ENCODE measurements around the gene COPS8.
A peak's percentile ranks its signal among the peaks of the same experiment; 100 is the strongest.

The COPS8 gene

DNA sequence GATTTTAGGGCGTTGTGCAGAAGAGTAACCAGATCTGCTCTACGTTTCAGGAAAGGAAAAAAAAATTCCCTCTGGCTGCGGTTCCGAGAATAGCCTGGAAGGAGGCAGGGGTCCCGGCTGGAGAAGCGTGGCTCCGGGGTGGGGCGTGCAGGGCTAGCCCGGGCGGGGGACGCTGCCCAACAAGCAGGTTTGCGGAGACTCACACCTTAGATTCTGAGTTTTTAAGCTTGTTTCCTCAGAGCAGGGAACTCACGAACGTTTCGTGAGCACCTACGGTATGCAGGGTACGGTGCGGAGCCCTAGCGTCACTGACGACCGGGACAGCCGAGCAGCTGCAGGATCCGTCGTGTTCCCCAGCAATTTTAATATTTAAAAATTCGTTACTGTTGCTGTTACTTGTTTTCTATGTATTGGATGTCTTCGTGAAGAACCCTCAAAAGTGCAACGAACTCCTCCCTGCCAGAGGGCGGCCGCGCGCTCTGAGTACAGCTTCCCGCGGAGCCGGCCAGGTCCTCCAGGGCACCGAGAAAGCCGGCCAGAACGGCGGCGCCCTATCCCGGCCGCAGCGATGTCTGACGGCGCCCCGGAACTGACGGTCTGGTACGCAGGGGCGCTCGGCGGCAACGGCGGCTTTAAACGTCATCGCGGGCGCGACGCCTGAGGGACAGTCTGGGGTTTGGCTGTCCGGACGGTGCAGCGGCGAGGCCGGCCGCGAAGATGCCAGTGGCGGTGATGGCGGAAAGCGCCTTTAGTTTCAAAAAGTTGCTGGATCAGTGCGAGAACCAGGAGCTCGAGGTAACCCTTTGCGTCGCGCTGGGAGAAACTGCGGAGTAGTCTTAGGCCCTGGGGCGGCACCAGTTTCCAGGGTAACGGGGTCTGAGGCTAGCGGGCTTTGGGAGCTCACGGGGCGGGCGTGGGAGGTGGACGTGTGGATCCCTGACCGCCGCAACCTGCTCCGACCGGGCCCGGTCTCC is at the start of gene COPS8:
COPS8 (plus strand) TSS at position 642 of the 974 bp plus-strand sequence; CDS start at position 718, 76 bp downstream.
- Histone ChIP-seq H3K27ac (ENCODE audit: low read length) (peak within 1 kb of the TSS; percentile 80), H3K27me3 (ENCODE audit: control insufficient read depth in 1 of 2, insufficient read depth in 2 of 2, low read length in 2 of 2) (no peaks in the 10 kb centered on the region), H3K36me3 (ENCODE audit: control insufficient read depth in 2 of 2, insufficient read depth in 2 of 2, low read length in 2 of 2) (peaks cover 3 to 8% of the 10 kb centered on the region in 2 donors), H3K4me1 (ENCODE audit: control insufficient read depth, insufficient read depth, low read length) (no peaks in the 10 kb centered on the region), H3K9ac (ENCODE audit: low read length in 2 of 2) (peak within 1 kb of the TSS; percentile 88 to 94), H3K4me3 (ENCODE audit: low read length in 2 of 2) (peak within 1 kb of the TSS; percentile 84 to 94), H3K9me3 (ENCODE audit: control insufficient read depth in 2 of 2, low read length in 2 of 2) (no peaks in the 10 kb centered on the region)

GRCh38 chr2:237039301-237040031 is 46.2 kb upstream of the COPS8 start:
- Histone ChIP-seq H3K36me3 (ENCODE audit: control insufficient read depth in 2 of 2, insufficient read depth in 2 of 2, low read length in 2 of 2) (no peaks in the 10 kb centered on the region), H3K4me1 (ENCODE audit: control insufficient read depth, insufficient read depth, low read length) (no peaks in the 10 kb centered on the region), H3K9ac (ENCODE audit: low read length in 2 of 2) (no peak overlapping the region), H3K27ac (ENCODE audit: low read length) (no peak overlapping the region), H3K27me3 (ENCODE audit: control insufficient read depth in 1 of 2, insufficient read depth in 2 of 2, low read length in 2 of 2) (no peaks in the 10 kb centered on the region), H3K9me3 (ENCODE audit: control insufficient read depth in 2 of 2, low read length in 2 of 2) (no peaks in the 10 kb centered on the region), H3K4me3 (ENCODE audit: low read length in 2 of 2) (no peak overlapping the region)

DNA sequence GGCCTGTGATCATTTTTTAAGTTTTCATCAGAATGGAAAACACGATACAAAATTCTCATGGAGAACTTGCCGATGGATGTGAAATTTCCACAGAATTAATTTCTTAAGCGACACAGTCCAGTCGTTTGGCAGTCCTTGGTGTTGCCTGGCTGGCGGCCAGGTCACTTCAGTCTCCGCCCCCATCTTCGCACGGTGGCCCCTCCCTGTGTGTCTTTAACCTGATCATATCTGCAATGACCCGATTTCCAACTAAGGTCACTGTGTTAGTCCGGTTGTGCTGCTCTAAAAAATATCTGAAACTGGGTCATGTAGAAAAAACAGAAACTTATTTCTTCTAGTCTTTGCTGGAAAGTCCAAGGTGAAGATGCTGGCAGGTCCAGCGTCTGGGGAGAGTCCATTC is 44.5 kb upstream of the COPS8 start:
- H3K9me3 ChIP-seq (ENCODE audit: control insufficient read depth in 2 of 2, low read length in 2 of 2): no peaks in the 10 kb centered on the region
- H3K36me3 ChIP-seq (ENCODE audit: control insufficient read depth in 2 of 2, insufficient read depth in 2 of 2, low read length in 2 of 2): no peaks in the 10 kb centered on the region
- H3K27me3 ChIP-seq (ENCODE audit: control insufficient read depth in 1 of 2, insufficient read depth in 2 of 2, low read length in 2 of 2): no peaks in the 10 kb centered on the region
- H3K4me3 ChIP-seq (ENCODE audit: low read length in 2 of 2): no peak overlapping the region
- no peak overlapping the region for H3K27ac ChIP-seq (ENCODE audit: low read length)
- no peak overlapping the region for H3K9ac ChIP-seq (ENCODE audit: low read length in 2 of 2)
- no peaks in the 10 kb centered on the region for H3K4me1 ChIP-seq (ENCODE audit: control insufficient read depth, insufficient read depth, low read length)

DNA sequence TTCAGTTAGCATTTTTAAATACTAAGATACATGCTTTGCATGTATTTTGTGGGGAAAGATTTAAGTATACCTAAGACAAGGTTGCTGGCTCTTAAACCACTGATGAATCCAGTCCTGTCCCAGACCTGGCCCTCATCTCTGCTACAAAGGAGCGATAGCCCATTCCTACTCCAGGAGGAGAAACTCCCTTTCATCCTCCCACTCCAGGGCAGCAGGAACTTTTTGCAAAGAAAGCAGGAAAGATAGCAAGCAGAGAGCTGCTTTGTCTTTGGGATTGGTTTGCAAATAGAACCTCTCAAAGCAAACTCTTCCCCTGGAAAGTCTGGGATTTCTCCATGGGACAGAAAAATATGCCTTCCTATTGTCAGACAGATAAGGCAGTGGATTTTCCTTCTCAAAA is 43.6 kb upstream of the COPS8 start:
- H3K36me3 ChIP-seq (ENCODE audit: control insufficient read depth in 2 of 2, insufficient read depth in 2 of 2, low read length in 2 of 2): no peaks in the 10 kb centered on the region
- no peak overlapping the region for H3K27ac ChIP-seq (ENCODE audit: low read length)
- no peaks in the 10 kb centered on the region for H3K9me3 ChIP-seq (ENCODE audit: control insufficient read depth in 2 of 2, low read length in 2 of 2)
- H3K27me3 ChIP-seq (ENCODE audit: control insufficient read depth in 1 of 2, insufficient read depth in 2 of 2, low read length in 2 of 2): no peaks in the 10 kb centered on the region
- no peak overlapping the region for H3K9ac ChIP-seq (ENCODE audit: low read length in 2 of 2)
- no peaks in the 10 kb centered on the region for H3K4me1 ChIP-seq (ENCODE audit: control insufficient read depth, insufficient read depth, low read length)
- H3K4me3 ChIP-seq (ENCODE audit: low read length in 2 of 2): no peak overlapping the region

DNA sequence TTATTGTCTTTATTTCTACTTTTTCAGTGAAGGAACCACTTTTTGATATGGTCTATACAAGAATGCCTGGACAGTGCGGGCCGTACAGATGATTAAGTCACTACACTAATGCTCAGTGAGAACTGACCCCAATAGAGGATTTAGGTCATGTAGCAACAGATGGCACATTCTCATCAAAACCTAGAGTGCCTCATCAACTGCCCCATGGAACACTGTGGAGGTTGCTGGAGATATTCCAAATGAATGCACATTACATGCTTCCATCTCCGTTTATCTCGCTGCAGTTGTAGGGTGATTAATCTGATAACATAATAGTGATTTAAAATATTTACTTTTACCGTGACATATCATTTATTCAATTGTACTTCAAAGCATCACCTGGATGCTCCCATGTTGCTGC is 41.8 kb upstream of the COPS8 start:
- Histone ChIP-seq H3K27me3 (ENCODE audit: control insufficient read depth in 1 of 2, insufficient read depth in 2 of 2, low read length in 2 of 2) (no peaks in the 10 kb centered on the region), H3K9me3 (ENCODE audit: control insufficient read depth in 2 of 2, low read length in 2 of 2) (no peaks in the 10 kb centered on the region), H3K4me3 (ENCODE audit: low read length in 2 of 2) (no peak overlapping the region), H3K4me1 (ENCODE audit: control insufficient read depth, insufficient read depth, low read length) (no peaks in the 10 kb centered on the region), H3K27ac (ENCODE audit: low read length) (no peak overlapping the region), H3K36me3 (ENCODE audit: control insufficient read depth in 2 of 2, insufficient read depth in 2 of 2, low read length in 2 of 2) (no peaks in the 10 kb centered on the region), H3K9ac (ENCODE audit: low read length in 2 of 2) (no peak overlapping the region)

DNA sequence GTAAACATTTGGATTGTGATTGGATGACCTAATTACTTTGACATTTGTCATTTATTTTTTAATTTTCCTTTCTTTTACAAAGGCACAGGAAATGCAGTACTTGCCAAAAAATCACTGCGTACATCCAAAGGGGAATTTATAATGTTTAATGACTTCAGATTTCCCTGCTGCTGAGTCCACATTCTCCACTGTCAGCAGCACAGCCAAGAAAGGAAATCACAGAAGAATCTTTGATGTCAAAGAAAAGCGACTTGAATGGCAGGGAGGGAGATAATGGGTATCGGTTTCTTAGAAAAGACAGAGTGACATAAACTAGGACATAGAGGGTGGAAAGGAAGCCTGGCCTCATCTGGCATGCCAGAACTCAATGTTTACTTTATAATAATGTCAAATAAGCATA is 41.4 kb upstream of the COPS8 start:
- H3K4me1 ChIP-seq (ENCODE audit: control insufficient read depth, insufficient read depth, low read length): no peaks in the 10 kb centered on the region
- no peaks in the 10 kb centered on the region for H3K27me3 ChIP-seq (ENCODE audit: control insufficient read depth in 1 of 2, insufficient read depth in 2 of 2, low read length in 2 of 2)
- H3K9me3 ChIP-seq (ENCODE audit: control insufficient read depth in 2 of 2, low read length in 2 of 2): no peaks in the 10 kb centered on the region
- no peaks in the 10 kb centered on the region for H3K36me3 ChIP-seq (ENCODE audit: control insufficient read depth in 2 of 2, insufficient read depth in 2 of 2, low read length in 2 of 2)
- H3K27ac ChIP-seq (ENCODE audit: low read length): no peak overlapping the region
- no peak overlapping the region for H3K4me3 ChIP-seq (ENCODE audit: low read length in 2 of 2)
- H3K9ac ChIP-seq (ENCODE audit: low read length in 2 of 2): no peak overlapping the region

- no peak overlapping the region for H3K27ac ChIP-seq (ENCODE audit: low read length)
- no peak overlapping the region for H3K4me3 ChIP-seq (ENCODE audit: low read length in 2 of 2)
- no peaks in the 10 kb centered on the region for H3K27me3 ChIP-seq (ENCODE audit: control insufficient read depth in 1 of 2, insufficient read depth in 2 of 2, low read length in 2 of 2)
- no peaks in the 10 kb centered on the region for H3K36me3 ChIP-seq (ENCODE audit: control insufficient read depth in 2 of 2, insufficient read depth in 2 of 2, low read length in 2 of 2)
- H3K4me1 ChIP-seq (ENCODE audit: control insufficient read depth, insufficient read depth, low read length): no peaks in the 10 kb centered on the region
- no peak overlapping the region for H3K9ac ChIP-seq (ENCODE audit: low read length in 2 of 2)
- H3K9me3 ChIP-seq (ENCODE audit: control insufficient read depth in 2 of 2, low read length in 2 of 2): peaks cover 0 to 3% of the 10 kb centered on the region in 2 donors
Observed at GRCh38 chr2:237045449-237045848, 40.2 kb upstream of the COPS8 start.

DNA sequence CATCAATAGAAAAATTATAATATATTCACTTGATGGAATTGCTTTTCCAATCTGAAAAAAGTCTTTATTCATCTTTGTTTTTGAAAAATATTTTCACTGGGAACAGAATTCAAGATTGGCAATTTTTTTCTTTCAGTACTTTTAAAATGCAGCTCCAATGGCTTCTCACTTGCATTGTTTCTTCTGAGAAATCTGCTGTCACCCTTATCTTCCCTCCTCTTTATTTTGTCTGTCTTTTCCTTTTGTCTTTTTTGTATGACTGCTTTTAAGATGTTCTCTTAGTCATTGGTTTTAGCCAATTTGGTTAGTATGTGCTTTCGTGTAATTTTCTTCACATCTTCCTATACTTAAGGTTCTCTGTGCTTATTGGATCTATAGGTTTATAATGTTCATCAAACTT is 37.1 kb upstream of the COPS8 start:
- H3K27me3 ChIP-seq (ENCODE audit: control insufficient read depth in 1 of 2, insufficient read depth in 2 of 2, low read length in 2 of 2): no peaks in the 10 kb centered on the region
- H3K36me3 ChIP-seq (ENCODE audit: control insufficient read depth in 2 of 2, insufficient read depth in 2 of 2, low read length in 2 of 2): no peaks in the 10 kb centered on the region
- H3K27ac ChIP-seq (ENCODE audit: low read length): no peak overlapping the region
- H3K9me3 ChIP-seq (ENCODE audit: control insufficient read depth in 2 of 2, low read length in 2 of 2): peaks cover 0 to 3% of the 10 kb centered on the region in 2 donors
- H3K4me1 ChIP-seq (ENCODE audit: control insufficient read depth, insufficient read depth, low read length): no peaks in the 10 kb centered on the region
- H3K4me3 ChIP-seq (ENCODE audit: low read length in 2 of 2): no peak overlapping the region
- H3K9ac ChIP-seq (ENCODE audit: low read length in 2 of 2): no peak overlapping the region

GRCh38 chr2:237051861-237052260 is 33.8 kb upstream of the COPS8 start:
- H3K4me3 ChIP-seq (ENCODE audit: low read length in 2 of 2): no peak overlapping the region
- H3K4me1 ChIP-seq (ENCODE audit: control insufficient read depth, insufficient read depth, low read length): no peaks in the 10 kb centered on the region
- H3K27ac ChIP-seq (ENCODE audit: low read length): no peak overlapping the region
- H3K9ac ChIP-seq (ENCODE audit: low read length in 2 of 2): no peak overlapping the region
- H3K9me3 ChIP-seq (ENCODE audit: control insufficient read depth in 2 of 2, low read length in 2 of 2): peaks cover 0 to 3% of the 10 kb centered on the region in 2 donors
- H3K36me3 ChIP-seq (ENCODE audit: control insufficient read depth in 2 of 2, insufficient read depth in 2 of 2, low read length in 2 of 2): no peaks in the 10 kb centered on the region
- no peaks in the 10 kb centered on the region for H3K27me3 ChIP-seq (ENCODE audit: control insufficient read depth in 1 of 2, insufficient read depth in 2 of 2, low read length in 2 of 2)

GRCh38 chr2:237053066-237053465 is 32.6 kb upstream of the COPS8 start:
- no peak overlapping the region for H3K27ac ChIP-seq (ENCODE audit: low read length)
- no peak overlapping the region for H3K4me3 ChIP-seq (ENCODE audit: low read length in 2 of 2)
- H3K27me3 ChIP-seq (ENCODE audit: control insufficient read depth in 1 of 2, insufficient read depth in 2 of 2, low read length in 2 of 2): no peaks in the 10 kb centered on the region
- H3K9me3 ChIP-seq (ENCODE audit: control insufficient read depth in 2 of 2, low read length in 2 of 2): peaks cover 0 to 3% of the 10 kb centered on the region in 2 donors
- H3K4me1 ChIP-seq (ENCODE audit: control insufficient read depth, insufficient read depth, low read length): no peaks in the 10 kb centered on the region
- no peak overlapping the region for H3K9ac ChIP-seq (ENCODE audit: low read length in 2 of 2)
- no peaks in the 10 kb centered on the region for H3K36me3 ChIP-seq (ENCODE audit: control insufficient read depth in 2 of 2, insufficient read depth in 2 of 2, low read length in 2 of 2)

All from stomach smooth muscle (tissue), 2 donors.